GM12874 (cell line): ENCODE measurements around the gene MAP3K20.

Experiments used
- TF ChIP-seq, protein P1 (sequence below): IDR thresholded peaks from 2 replicates; pipeline ENCODE4 v1.5.1; 2011; ENCODE audit warnings: low read depth, mild to moderate bottlenecking, control low read depth, low read length, moderate library complexity; ENCODE audit not compliant: insufficient read depth

Gene MAP3K20

DNA sequence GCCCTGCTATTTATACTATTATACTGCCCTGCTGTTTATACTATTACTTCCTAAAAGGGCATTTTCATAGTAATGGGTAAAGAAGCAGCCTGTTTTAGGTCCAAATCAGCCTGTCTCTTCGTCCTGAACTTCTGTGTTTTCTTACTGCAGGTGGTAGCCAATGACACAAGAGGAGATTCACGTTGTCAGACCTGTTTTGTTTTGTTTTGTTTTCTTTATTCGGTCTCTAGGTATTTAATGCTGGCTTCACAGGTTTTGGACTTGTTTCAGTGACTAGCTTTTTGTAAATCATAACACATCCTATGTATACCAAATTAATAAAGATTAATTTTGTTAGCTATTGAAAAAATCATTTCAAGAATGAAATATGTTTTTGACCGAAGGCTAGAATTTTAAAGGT lies 116.4 kb downstream of the MAP3K20 start:
- TF ChIP-seq, protein P1, sequence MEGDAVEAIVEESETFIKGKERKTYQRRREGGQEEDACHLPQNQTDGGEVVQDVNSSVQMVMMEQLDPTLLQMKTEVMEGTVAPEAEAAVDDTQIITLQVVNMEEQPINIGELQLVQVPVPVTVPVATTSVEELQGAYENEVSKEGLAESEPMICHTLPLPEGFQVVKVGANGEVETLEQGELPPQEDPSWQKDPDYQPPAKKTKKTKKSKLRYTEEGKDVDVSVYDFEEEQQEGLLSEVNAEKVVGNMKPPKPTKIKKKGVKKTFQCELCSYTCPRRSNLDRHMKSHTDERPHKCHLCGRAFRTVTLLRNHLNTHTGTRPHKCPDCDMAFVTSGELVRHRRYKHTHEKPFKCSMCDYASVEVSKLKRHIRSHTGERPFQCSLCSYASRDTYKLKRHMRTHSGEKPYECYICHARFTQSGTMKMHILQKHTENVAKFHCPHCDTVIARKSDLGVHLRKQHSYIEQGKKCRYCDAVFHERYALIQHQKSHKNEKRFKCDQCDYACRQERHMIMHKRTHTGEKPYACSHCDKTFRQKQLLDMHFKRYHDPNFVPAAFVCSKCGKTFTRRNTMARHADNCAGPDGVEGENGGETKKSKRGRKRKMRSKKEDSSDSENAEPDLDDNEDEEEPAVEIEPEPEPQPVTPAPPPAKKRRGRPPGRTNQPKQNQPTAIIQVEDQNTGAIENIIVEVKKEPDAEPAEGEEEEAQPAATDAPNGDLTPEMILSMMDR: no peak

DNA sequence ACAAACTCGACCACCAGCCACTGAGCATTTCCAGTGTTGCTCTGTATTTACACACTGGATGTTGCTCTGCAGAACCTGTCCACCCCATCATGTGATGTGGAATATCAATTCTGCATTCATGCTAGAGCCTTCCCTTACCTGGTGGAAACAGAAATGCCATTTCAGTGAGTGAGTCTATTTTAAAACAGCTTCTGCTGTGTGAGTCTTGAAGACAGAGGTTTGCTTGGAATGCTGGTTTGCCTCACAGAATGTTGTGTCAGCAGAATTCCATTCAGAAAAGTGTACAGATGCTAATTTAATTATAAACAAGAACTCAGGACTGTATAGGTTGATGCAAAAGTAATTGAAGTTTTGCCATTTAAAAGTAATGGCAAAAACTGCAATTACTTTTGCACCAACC lies 118.3 kb downstream of the MAP3K20 start:
- TF ChIP-seq, protein P1: no peak

DNA sequence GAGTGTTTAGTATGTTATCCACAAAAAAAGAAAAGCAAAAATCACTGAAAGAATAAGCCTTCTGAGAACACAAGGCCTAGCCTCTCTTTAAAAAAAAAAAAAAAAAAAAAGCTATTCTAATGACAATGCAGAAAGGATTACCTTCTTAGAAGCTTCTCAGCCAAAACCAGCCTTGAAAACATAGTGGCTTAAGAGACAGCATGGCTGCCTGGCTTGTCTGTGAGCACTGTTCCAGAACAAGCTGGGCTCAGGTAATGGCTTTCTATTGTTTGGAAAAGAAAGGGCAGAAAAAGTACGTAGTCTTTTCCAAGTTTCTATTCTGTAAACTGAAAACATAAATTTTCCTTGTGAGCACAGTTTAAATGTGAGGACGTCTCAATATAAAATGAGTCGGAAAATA lies 119.5 kb downstream of the MAP3K20 start:
- TF ChIP-seq, protein P1: no peak

DNA sequence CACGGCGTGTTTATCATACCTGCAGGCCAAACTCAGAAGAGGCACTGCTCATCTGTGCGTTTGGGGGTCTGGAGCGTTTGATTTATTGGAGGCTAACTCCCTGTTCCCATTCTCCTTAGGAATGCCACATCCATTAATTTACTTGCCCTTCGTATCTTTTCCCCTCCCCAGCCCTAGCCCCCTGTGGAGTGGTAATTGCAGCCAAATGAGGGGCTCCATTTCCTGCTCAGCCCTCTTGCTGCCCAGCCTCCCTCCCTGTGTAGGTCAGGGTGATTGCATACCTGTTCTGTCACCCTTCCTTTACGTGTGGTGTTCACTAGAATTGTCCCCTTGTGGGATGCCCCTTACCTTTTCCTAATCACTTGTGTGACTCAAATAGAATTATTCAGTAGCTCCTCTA lies 120.4 kb downstream of the MAP3K20 start:
- TF ChIP-seq, protein P1: no peak

DNA sequence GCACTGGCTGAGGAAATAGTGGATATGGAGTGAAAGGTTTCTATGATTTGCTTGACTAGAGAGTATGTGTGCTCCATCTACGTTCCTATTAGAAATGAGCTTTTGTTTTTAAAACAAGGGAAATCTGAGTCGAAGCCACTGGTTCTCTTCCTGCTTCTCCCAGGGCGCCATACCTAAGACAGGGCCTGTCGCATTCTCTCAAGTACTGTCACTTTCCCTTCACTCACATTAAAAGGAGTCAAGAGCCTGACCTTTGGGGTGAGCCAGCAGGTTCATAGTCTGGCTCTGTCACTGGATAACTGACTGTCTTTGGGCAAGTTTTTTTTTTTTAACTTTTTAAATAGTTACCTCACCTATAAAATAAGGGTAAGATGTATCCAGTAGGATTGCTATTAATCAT lies 121.0 kb downstream of the MAP3K20 start:
- TF ChIP-seq, protein P1: no peak

DNA sequence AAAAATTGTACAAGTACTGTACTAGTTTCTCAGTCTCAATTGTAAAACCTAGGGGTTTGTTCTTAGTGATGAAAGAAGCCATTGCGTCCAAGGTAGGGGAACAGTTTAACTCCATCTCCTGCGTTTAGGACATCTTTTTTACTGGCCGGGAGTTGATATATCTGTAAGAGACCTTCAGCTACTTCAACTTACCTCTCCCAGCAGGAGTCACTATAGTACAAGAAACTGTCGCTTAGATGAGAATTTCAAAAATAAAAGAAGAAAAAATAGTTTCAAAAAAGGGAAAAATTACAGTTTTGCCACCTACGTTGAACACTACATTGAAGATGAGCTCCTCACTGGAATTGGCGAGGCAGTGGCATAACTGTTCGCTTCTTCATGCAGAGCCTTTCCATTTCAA lies 122.7 kb downstream of the MAP3K20 start:
- TF ChIP-seq, protein P1: no peak

DNA sequence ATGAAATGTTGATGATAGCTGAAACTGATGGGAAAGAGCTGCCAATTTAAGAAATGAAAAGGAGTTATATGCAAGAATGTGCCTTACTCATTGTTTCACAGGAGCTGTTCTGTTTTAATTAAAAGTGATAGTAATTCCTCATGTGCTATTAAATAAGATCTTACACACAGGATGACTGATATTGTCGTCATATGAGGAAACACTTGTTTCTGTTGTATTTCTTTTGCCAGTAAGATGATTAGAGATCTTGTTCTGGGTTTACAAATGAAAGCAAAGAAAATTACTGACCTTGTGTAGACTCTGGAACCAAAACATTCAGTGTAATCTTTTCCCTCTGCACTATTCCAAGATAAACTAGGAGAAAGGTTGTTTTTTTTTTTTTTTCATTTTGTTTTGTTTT lies 123.6 kb downstream of the MAP3K20 start:
- TF ChIP-seq, protein P1: no peak

DNA sequence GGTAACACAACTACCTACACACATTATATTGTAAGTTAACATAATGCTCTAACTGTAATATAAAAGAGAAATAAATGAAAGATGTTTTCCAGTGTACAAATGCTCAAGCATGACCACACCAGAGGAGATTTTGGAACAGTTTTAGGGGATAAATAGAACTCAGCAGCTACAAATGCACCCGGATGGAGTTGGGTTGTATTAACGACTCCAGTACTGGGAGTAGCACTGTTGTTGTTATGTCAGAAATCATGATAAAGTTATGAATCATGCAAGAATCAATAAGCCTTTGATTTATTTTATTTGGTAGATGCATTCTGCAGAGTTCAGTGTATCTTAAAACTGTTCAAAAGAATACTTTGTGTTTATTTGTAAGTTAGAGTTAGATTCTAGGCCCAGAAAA lies 126.9 kb downstream of the MAP3K20 start:
- TF ChIP-seq, protein P1: no peak
